ENCODE measurements around the gene RPRD2.

DNA sequence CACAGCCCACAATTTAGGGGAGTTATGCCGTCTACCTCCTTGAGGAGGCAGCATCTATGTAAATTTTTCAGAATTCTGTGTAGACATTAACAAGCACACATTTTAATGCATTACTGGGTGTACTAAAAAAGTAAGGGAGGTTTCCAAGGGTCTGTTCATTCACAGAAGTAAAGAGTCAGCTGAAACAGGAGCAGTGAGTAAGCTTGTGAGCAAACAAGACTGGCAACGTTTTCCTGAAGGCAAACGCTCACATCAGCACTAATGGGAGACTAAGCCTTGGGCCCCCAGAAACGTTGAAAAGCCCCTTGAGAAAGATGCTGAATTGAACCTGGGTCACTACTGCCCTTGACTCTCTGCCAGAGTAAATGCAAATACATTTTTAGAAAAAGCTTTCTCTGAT is 25.7 kb downstream of the RPRD2 start:
- TF ChIP-seq, protein P1, sequence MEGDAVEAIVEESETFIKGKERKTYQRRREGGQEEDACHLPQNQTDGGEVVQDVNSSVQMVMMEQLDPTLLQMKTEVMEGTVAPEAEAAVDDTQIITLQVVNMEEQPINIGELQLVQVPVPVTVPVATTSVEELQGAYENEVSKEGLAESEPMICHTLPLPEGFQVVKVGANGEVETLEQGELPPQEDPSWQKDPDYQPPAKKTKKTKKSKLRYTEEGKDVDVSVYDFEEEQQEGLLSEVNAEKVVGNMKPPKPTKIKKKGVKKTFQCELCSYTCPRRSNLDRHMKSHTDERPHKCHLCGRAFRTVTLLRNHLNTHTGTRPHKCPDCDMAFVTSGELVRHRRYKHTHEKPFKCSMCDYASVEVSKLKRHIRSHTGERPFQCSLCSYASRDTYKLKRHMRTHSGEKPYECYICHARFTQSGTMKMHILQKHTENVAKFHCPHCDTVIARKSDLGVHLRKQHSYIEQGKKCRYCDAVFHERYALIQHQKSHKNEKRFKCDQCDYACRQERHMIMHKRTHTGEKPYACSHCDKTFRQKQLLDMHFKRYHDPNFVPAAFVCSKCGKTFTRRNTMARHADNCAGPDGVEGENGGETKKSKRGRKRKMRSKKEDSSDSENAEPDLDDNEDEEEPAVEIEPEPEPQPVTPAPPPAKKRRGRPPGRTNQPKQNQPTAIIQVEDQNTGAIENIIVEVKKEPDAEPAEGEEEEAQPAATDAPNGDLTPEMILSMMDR (IDR thresholded peaks at IDR 0.05), result no peak
- TF ChIP-seq POLR2A (IDR thresholded peaks at IDR 0.05), result no peak

All from body of pancreas (tissue), 4 donors.